GM21367 (cell line): Measurements from ENCODE around the gene ST6GAL1.
A peak's percentile ranks its signal among the peaks of the same experiment; 100 is the strongest.

Source experiments
- ATAC-seq: cut with Tn5 transposase; IDR thresholded peaks from one replicate; pipeline ENCODE4 v1.9.1; 2021; ENCODE audit not compliant: unreplicated experiment

The ST6GAL1 gene

GRCh38 chr3:186939536-186939935 is 9.2 kb downstream of the ST6GAL1 start:
- ATAC-seq = no peak

- no peak for ATAC-seq
These were observed 10.6 kb downstream of the ST6GAL1 start for GRCh38 chr3:186940967-186941366.

- ATAC-seq = no peak
These were observed 11.8 kb downstream of the ST6GAL1 start for GRCh38 chr3:186942168-186942567.

- no peak for ATAC-seq
These were observed 15.0 kb downstream of the ST6GAL1 start for GRCh38 chr3:186945255-186945823.

- peak; percentile 87 for ATAC-seq
These were observed 16.5 kb downstream of the ST6GAL1 start for GRCh38 chr3:186946756-186947375.

GRCh38 chr3:186949281-186949982 is 19.1 kb downstream of the ST6GAL1 start:
- ATAC-seq = no peak

GRCh38 chr3:186950402-186951093 is 20.2 kb downstream of the ST6GAL1 start:
- no peak for ATAC-seq

- no peak for ATAC-seq
These were observed 21.6 kb downstream of the ST6GAL1 start for GRCh38 chr3:186951640-186952552.

- no peak for ATAC-seq
These were observed 22.7 kb downstream of the ST6GAL1 start for GRCh38 chr3:186953011-186953487.

- peak; percentile 43 for ATAC-seq
These were observed 23.8 kb downstream of the ST6GAL1 start for GRCh38 chr3:186953992-186954699.

GRCh38 chr3:186955898-186956696 is 25.8 kb downstream of the ST6GAL1 start:
- no peak for ATAC-seq

- ATAC-seq = no peak
These were observed 28.8 kb downstream of the ST6GAL1 start for GRCh38 chr3:186959029-186959624.

- no peak for ATAC-seq
These were observed 30.0 kb downstream of the ST6GAL1 start for GRCh38 chr3:186960347-186960746.

- no peak for ATAC-seq
These were observed 32.1 kb downstream of the ST6GAL1 start for GRCh38 chr3:186962445-186962844.

GRCh38 chr3:186963636-186964035 is 33.3 kb downstream of the ST6GAL1 start:
- ATAC-seq = no peak

- no peak for ATAC-seq
These were observed 33.7 kb downstream of the ST6GAL1 start for GRCh38 chr3:186964071-186964470.

- ATAC-seq = no peak
These were observed 34.3 kb downstream of the ST6GAL1 start for GRCh38 chr3:186964616-186965015.

GRCh38 chr3:186965141-186965879 is 35.0 kb downstream of the ST6GAL1 start:
- ATAC-seq = no peak
